PC-3 (cell line): Measurements from ENCODE around the gene ULBP2. TPM values are rescaled to one million over a fixed set of nuclear protein-coding genes. Genes with fewer than 3 reads are reported as not detected.

ENCODE experiments used
- ATAC-seq: fragments of 200-7000 bp; cut with Tn5 transposase; 2 replicates; pipeline ENCODE4 v1.9.1; 2020; ENCODE audit warnings: mild to moderate bottlenecking, moderate library complexity
- BruUV-seq: library from RNA; stranded (reverse); fragments of 400-500 nt; replicated peaks from 2 replicates; lab custom pipeline; 2021; lab: Mats Ljungman, UMichigan
- CTCF ChIA-PET: fragments of 300-600 bp; sonication (Branson Sonifier 250); formaldehyde crosslinking; loops from one replicate; lab custom pipeline; 2022; ENCODE audit warnings: antibody characterized with exemption; lab: Charles Lee
- POLR2A ChIA-PET: fragments of 300-600 bp; sonication (Branson Sonifier 250); formaldehyde crosslinking; loops from one replicate; lab custom pipeline; 2022; ENCODE audit warnings: antibody characterized with exemption; ENCODE audit not compliant: unreplicated experiment; lab: Charles Lee
- DNase-seq: peaks from one replicate; pipeline ENCODE4 v3.0.0-alpha.2; 2015
- H2AFZ ChIP-seq: fragments of 300-600 bp; sonication (generic); 2 replicates; pipeline ENCODE4 v1.6.0; 2016; ENCODE audit warnings: antibody characterized with exemption, low read length
- H3F3A ChIP-seq: fragments of 300-600 bp; sonication (generic); one replicate; pipeline ENCODE4 v1.6.0; 2017; ENCODE audit warnings: antibody characterized with exemption, low read length, control low read depth, mild to moderate bottlenecking; ENCODE audit not compliant: unreplicated experiment
- H3K27ac ChIP-seq: fragments of 300-600 bp; sonication (generic); 2 replicates; pipeline ENCODE4 v1.5.1; 2016; ENCODE audit warnings: mild to moderate bottlenecking, low read length
- H3K27me3 ChIP-seq: fragments of 300-600 bp; sonication (generic); 2 replicates; pipeline ENCODE4 v1.6.1; 2016; ENCODE audit warnings: low read length, mixed read lengths
- H3K36me3 ChIP-seq: fragments of 300-600 bp; sonication (generic); 2 replicates; pipeline ENCODE4 v1.6.1; 2016; ENCODE audit warnings: low read depth, mixed run types, low read length, mixed read lengths
- H3K4me1 ChIP-seq: fragments of 300-600 bp; sonication (generic); 2 replicates; pipeline ENCODE4 v1.5.1; 2016; ENCODE audit warnings: low read length; ENCODE audit not compliant: insufficient read depth
- H3K4me2 ChIP-seq: fragments of 300-600 bp; sonication (generic); 2 replicates; pipeline ENCODE4 v1.6.0; 2016; ENCODE audit warnings: low read length
- H3K4me3 ChIP-seq: fragments of 300-600 bp; sonication (generic); 2 replicates; pipeline ENCODE4 v1.5.1; 2016; ENCODE audit warnings: mild to moderate bottlenecking, low read length, mixed read lengths
- H3K79me2 ChIP-seq: fragments of 300-600 bp; sonication (generic); 2 replicates; pipeline ENCODE4 v1.6.1; 2017; ENCODE audit warnings: low read length, mixed read lengths
- H3K9ac ChIP-seq: fragments of 300-600 bp; sonication (generic); 2 replicates; pipeline ENCODE4 v1.6.0; 2016; ENCODE audit warnings: mild to moderate bottlenecking, low read length
- H3K9me2 ChIP-seq: fragments of 300-600 bp; sonication (generic); replicated peaks from 2 replicates; pipeline ENCODE4 v1.6.1; 2016; ENCODE audit warnings: mixed run types, low read length, mixed read lengths
- H3K9me3 ChIP-seq: fragments of 300-600 bp; sonication (generic); 2 replicates; pipeline ENCODE4 v1.6.1; 2016; ENCODE audit warnings: low read length, mixed read lengths
- H4K20me1 ChIP-seq: fragments of 300-600 bp; sonication (generic); 2 replicates; pipeline ENCODE4 v1.6.1; 2016; ENCODE audit warnings: low read length, mixed read lengths
- EZH2 ChIP-seq: fragments of 300-600 bp; sonication (generic); IDR thresholded peaks from one replicate; pipeline ENCODE4 v1.6.1; 2017; ENCODE audit warnings: antibody characterized with exemption, mild to moderate bottlenecking, low read length; ENCODE audit not compliant: unreplicated experiment
- EZH2phosphoT487 ChIP-seq: fragments of 300-600 bp; sonication (generic); IDR thresholded peaks from 2 replicates; pipeline ENCODE4 v1.6.1; 2018; ENCODE audit warnings: mild to moderate bottlenecking, antibody characterized with exemption, low read length, borderline replicate concordance
- intact Hi-C: fragments of 100-400 bp; cut with micrococcal nuclease; formaldehyde crosslinking; loops from 2 replicates; pipeline ENCODE4 v1.9.0; 2023
- total RNA-seq: library from RNA; depleted of rRNA; stranded (reverse); fragments of >200 nt; gene quantifications from 2 replicates; pipeline ENCODE4 v1.2.3, GENCODE V29; 2014
- TF ChIP-seq, protein P1 (sequence below): fragments of 300-600 bp; sonication (generic); conservative IDR thresholded peaks from 2 replicates; pipeline ENCODE4 v1.5.1; 2017; ENCODE audit warnings: antibody characterized with exemption, low read depth, mild to moderate bottlenecking, low read length

The ULBP2 gene
- total RNA-seq, 1 experiment from 2014 or later = 8.1 TPM

DNA sequence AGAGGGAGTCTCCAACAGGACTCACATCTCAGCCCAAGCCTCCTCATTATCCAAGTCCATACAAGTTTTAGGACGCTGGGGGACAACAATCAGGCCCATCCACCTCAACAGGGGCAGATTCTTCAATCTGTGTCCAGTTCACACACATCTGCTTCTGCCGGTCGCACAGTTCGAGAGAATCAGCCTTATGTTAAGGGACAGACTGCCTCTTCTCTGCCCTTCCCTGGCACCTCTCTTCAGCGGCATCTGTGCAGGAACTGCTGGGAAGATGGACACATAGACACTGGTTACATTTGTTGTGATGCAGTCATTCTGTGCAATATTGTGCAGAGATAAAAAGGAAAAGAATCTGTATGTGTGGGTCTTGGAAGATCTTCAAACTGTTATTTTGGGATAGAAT is 43.0 kb downstream of the ULBP2 start:
- TF ChIP-seq EZH2 (no peak), EZH2phosphoT487 (no peak)
- TF ChIP-seq, protein P1, sequence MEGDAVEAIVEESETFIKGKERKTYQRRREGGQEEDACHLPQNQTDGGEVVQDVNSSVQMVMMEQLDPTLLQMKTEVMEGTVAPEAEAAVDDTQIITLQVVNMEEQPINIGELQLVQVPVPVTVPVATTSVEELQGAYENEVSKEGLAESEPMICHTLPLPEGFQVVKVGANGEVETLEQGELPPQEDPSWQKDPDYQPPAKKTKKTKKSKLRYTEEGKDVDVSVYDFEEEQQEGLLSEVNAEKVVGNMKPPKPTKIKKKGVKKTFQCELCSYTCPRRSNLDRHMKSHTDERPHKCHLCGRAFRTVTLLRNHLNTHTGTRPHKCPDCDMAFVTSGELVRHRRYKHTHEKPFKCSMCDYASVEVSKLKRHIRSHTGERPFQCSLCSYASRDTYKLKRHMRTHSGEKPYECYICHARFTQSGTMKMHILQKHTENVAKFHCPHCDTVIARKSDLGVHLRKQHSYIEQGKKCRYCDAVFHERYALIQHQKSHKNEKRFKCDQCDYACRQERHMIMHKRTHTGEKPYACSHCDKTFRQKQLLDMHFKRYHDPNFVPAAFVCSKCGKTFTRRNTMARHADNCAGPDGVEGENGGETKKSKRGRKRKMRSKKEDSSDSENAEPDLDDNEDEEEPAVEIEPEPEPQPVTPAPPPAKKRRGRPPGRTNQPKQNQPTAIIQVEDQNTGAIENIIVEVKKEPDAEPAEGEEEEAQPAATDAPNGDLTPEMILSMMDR = no peak
- DNase-seq (no peak), ATAC-seq (no peak)
- H3K4me3 ChIP-seq = no peak overlapping the region
- CTCF ChIA-PET = interaction anchor here (0.9 kb wide), 1 partner anchor 220 kb away, joined by 4 read pairs; no protein-coding TSS in a partner anchor
- H3K4me1 ChIP-seq = no peaks in the 10 kb centered on the region
- H3K27ac ChIP-seq = no peak overlapping the region
- H3K36me3 ChIP-seq = no peaks in the 10 kb centered on the region
- no peaks in the 10 kb centered on the region for H3K79me2 ChIP-seq
- POLR2A ChIA-PET = no interaction called here
- no peaks in the 10 kb centered on the region for H4K20me1 ChIP-seq
- H3F3A ChIP-seq = no peaks in the 10 kb centered on the region
- H3K9me3 ChIP-seq = no peaks in the 10 kb centered on the region
- no TSS peak for BruUV-seq
- intact Hi-C loops = no loop called here
- no peak overlapping the region for H3K4me2 ChIP-seq
- H3K27me3 ChIP-seq = peaks cover 57% of the 10 kb centered on the region
- H3K9me2 ChIP-seq = no peaks in the 10 kb centered on the region
- H3K9ac ChIP-seq = no peak overlapping the region
- no peak overlapping the region for H2AFZ ChIP-seq

DNA sequence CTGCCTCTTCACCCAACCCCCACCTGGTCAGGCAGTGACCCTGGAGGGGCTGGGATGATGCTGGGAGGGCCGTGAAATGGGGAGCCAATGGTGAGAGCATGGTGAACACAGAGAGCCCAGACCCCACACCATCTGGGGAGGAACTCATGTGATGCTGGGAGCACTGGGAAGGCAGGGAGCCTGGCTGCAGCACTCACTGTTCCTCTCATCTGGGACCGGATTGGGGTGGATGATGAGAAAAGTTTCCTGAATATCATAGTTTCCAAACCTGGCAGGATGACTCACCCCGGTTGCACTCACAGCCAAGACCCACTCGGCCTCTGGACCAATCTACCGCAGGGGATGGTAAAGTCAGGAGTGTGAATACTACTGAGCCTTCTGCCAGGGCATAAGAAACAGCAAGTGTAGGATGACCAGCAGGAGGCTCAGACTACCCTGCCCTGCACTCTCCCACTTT is 43.7 kb downstream of the ULBP2 start:
- no peak overlapping the region for H2AFZ ChIP-seq
- ChIA-PET CTCF (no interaction called here), POLR2A (no interaction called here)
- no peak overlapping the region for H3K27ac ChIP-seq
- no peak for DNase-seq
- BruUV-seq = no TSS peak
- H3K4me2 ChIP-seq = no peak overlapping the region
- H3K4me3 ChIP-seq = no peak overlapping the region
- no peaks in the 10 kb centered on the region for H4K20me1 ChIP-seq
- no peaks in the 10 kb centered on the region for H3F3A ChIP-seq
- ATAC-seq = no peak
- H3K9me3 ChIP-seq = no peaks in the 10 kb centered on the region
- H3K27me3 ChIP-seq = peaks cover 64% of the 10 kb centered on the region
- no peaks in the 10 kb centered on the region for H3K9me2 ChIP-seq
- no peaks in the 10 kb centered on the region for H3K36me3 ChIP-seq
- no peaks in the 10 kb centered on the region for H3K79me2 ChIP-seq
- no peaks in the 10 kb centered on the region for H3K4me1 ChIP-seq
- H3K9ac ChIP-seq = no peak overlapping the region
- TF ChIP-seq, protein P1 = no peak
- TF ChIP-seq EZH2 (no peak), EZH2phosphoT487 (no peak)
- intact Hi-C loops = no loop called here

DNA sequence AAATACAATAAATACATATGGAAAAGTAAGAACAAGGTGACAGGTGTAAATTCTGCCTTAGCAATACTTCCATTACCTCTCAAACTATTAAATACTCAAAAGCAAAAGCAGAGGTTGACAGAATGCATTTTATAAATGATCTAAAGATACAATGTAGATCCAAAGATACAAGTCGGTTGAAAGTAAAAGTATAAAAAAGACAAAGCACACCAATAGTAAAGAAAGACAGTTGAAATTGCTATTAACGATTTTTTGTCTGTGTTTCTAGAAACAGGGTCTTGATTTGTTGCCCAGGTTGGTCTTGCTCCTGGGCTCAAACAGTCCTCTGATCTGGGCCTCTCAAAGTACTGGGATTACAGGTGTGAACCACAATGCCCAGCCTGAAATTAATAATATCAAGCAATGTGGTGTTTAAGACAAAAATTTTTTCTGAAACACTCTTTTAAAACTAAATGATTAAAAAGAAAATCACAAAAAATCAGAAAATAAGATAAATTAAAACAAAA is 45.8 kb downstream of the ULBP2 start:
- no peaks in the 10 kb centered on the region for H3K79me2 ChIP-seq
- POLR2A ChIA-PET = no interaction called here
- H3K4me1 ChIP-seq = no peaks in the 10 kb centered on the region
- peaks cover 81% of the 10 kb centered on the region for H3K27me3 ChIP-seq
- H3K27ac ChIP-seq = no peak overlapping the region
- no peaks in the 10 kb centered on the region for H3F3A ChIP-seq
- no peak overlapping the region for H2AFZ ChIP-seq
- TF ChIP-seq EZH2phosphoT487 = no peak
- TF ChIP-seq EZH2 = no peak
- TF ChIP-seq, protein P1 = no peak
- ATAC-seq = no peak
- no peaks in the 10 kb centered on the region for H3K36me3 ChIP-seq
- CTCF ChIA-PET = no interaction called here
- no peak overlapping the region for H3K4me2 ChIP-seq
- no peaks in the 10 kb centered on the region for H3K9me2 ChIP-seq
- H3K9ac ChIP-seq = no peak overlapping the region
- no peaks in the 10 kb centered on the region for H3K9me3 ChIP-seq
- intact Hi-C loops = no loop called here
- no peak overlapping the region for H3K4me3 ChIP-seq
- DNase-seq = no peak
- BruUV-seq = no TSS peak
- no peaks in the 10 kb centered on the region for H4K20me1 ChIP-seq
